Activated CD8-positive, alpha-beta memory T cell treated with anti-CD3 and anti-CD28 coated beads, Interleukin-2, amount 50 U/mL, for 24 hours (primary cell): Measurements from ENCODE around the gene BEND6.
"Not testable (repeated sequence)": the region's sequence is repeated elsewhere in the genome, so short reads cannot be mapped to it uniquely, and the experiment has no call there.

Source experiments
- DNase-seq: peaks from one replicate; pipeline ENCODE4 v3.0.0-alpha.2; 2020; ENCODE audit errors: extremely low read depth

Gene BEND6

GRCh38 chr6:57033228-57033627, 78.3 kb downstream of the BEND6 start:
- DNase-seq = no peak

GRCh38 chr6:57035549-57035948, 80.6 kb downstream of the BEND6 start:
- no peak for DNase-seq

GRCh38 chr6:57038906-57039305, 84.0 kb downstream of the BEND6 start:
- DNase-seq = no peak

- DNase-seq = no peak
These were observed 85.1 kb downstream of the BEND6 start for GRCh38 chr6:57040011-57040410.

GRCh38 chr6:57044061-57044460, 89.2 kb downstream of the BEND6 start:
- DNase-seq = not testable (repeated sequence)

- DNase-seq = no peak
These were observed 89.7 kb downstream of the BEND6 start for GRCh38 chr6:57044568-57044967.

GRCh38 chr6:57046332-57047256, 91.7 kb downstream of the BEND6 start, which contains the start of gene KIAA1586:
KIAA1586 (plus strand) TSS chr6:57046693; CDS start chr6:57046756, 63 bp downstream.
- DNase-seq = peak; percentile 66

GRCh38 chr6:57047257-57047585, 92.3 kb downstream of the BEND6 start:
- DNase-seq = not testable (repeated sequence)

GRCh38 chr6:57047859-57048258, 93.0 kb downstream of the BEND6 start:
- not testable (repeated sequence) for DNase-seq

GRCh38 chr6:57048577-57048976, 93.7 kb downstream of the BEND6 start:
- DNase-seq = no peak

GRCh38 chr6:57063847-57064246, 108.9 kb downstream of the BEND6 start:
- DNase-seq = no peak

- DNase-seq = no peak
These were observed 109.9 kb downstream of the BEND6 start for GRCh38 chr6:57064809-57065208.

GRCh38 chr6:57068061-57068460, 113.2 kb downstream of the BEND6 start:
- DNase-seq = no peak

- DNase-seq = no peak
These were observed 114.3 kb downstream of the BEND6 start for GRCh38 chr6:57069228-57069627.

GRCh38 chr6:57069920-57070331, 115.0 kb downstream of the BEND6 start:
- DNase-seq = no peak

- no peak for DNase-seq
These were observed 117.2 kb downstream of the BEND6 start for GRCh38 chr6:57072108-57072507.

- no peak for DNase-seq
These were observed 119.5 kb downstream of the BEND6 start for GRCh38 chr6:57074383-57074782.

- DNase-seq = no peak
These were observed 120.2 kb downstream of the BEND6 start for GRCh38 chr6:57075092-57075491.
